Endothelial cell of umbilical vein (primary cell): ENCODE data around the gene KRTAP10-9.

Experiments used
- EZH2 ChIP-seq: IDR thresholded peaks from 2 replicates; pipeline ENCODE4 v1.6.1; 2012; ENCODE audit warnings: borderline replicate concordance, low read depth, mild to moderate bottlenecking, moderate library complexity, low read length, inconsistent platforms; ENCODE audit not compliant: severe bottlenecking
- FOS ChIP-seq: IDR thresholded peaks from 2 replicates; pipeline ENCODE4 v1.6.1; 2011; ENCODE audit warnings: mild to moderate bottlenecking, low read length, moderate library complexity, borderline replicate concordance; ENCODE audit not compliant: insufficient read depth
- GATA2 ChIP-seq: IDR thresholded peaks from 2 replicates; pipeline ENCODE4 v1.7.0; 2011; ENCODE audit warnings: low read depth, mild to moderate bottlenecking, moderate library complexity, mixed read lengths, low read length; ENCODE audit not compliant: insufficient read length, insufficient read depth
- JUN ChIP-seq: IDR thresholded peaks from 2 replicates; pipeline ENCODE4 v1.6.1; 2011; ENCODE audit warnings: borderline replicate concordance, low read depth; ENCODE audit not compliant: insufficient read length, insufficient read depth
- POLR2A ChIP-seq: IDR thresholded peaks from 2 replicates; pipeline ENCODE4 v1.6.1; 2012; ENCODE audit warnings: low read depth, mild to moderate bottlenecking, control low read depth, low read length
- POLR2AphosphoS5 ChIP-seq: IDR thresholded peaks from 2 replicates; pipeline ENCODE4 v1.6.1; 2012; ENCODE audit warnings: low read depth, mild to moderate bottlenecking, control low read depth, low read length, moderate library complexity; ENCODE audit not compliant: insufficient read depth
- TF ChIP-seq, protein P1 (sequence below), 2 donors: IDR thresholded peaks; 1 replicate in 1 of 2; 2 replicates in 1 of 2; pipeline ENCODE4 v1.5.1; 2011; ENCODE audit warnings: low read length in 2 of 2, mild to moderate bottlenecking in 2 of 2, moderate library complexity in 2 of 2, control low read depth in 1 of 2, inconsistent platforms in 1 of 2, low read depth in 1 of 2; ENCODE audit not compliant: insufficient read depth in 1 of 2; ENCODE audit errors: extremely low read depth in 1 of 2
- TF ChIP-seq, protein P2 (sequence below): IDR thresholded peaks from 2 replicates; pipeline ENCODE4 v1.6.1; 2011; ENCODE audit not compliant: insufficient read depth, insufficient read length

DNA sequence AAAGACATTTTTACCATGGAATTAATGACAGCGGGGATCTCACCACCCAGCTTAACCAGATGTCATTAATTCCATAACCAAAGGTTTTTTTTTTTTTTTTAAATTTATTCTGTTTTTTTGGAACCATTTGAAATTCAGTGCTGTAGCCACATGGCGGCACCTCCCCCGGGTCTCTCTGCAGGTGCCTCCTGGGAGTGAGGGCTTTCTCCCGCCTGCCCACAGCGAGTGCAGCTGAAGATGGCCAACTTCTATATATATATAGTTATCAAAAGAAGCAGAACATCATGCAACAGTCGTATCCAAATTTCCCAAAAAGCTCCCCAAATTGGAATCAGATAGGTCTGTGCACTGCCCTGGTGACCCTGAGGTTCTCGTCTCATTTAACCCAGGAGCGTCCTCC lies 11.4 kb upstream of the KRTAP10-9 start:
- TF ChIP-seq, protein P1, sequence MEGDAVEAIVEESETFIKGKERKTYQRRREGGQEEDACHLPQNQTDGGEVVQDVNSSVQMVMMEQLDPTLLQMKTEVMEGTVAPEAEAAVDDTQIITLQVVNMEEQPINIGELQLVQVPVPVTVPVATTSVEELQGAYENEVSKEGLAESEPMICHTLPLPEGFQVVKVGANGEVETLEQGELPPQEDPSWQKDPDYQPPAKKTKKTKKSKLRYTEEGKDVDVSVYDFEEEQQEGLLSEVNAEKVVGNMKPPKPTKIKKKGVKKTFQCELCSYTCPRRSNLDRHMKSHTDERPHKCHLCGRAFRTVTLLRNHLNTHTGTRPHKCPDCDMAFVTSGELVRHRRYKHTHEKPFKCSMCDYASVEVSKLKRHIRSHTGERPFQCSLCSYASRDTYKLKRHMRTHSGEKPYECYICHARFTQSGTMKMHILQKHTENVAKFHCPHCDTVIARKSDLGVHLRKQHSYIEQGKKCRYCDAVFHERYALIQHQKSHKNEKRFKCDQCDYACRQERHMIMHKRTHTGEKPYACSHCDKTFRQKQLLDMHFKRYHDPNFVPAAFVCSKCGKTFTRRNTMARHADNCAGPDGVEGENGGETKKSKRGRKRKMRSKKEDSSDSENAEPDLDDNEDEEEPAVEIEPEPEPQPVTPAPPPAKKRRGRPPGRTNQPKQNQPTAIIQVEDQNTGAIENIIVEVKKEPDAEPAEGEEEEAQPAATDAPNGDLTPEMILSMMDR (IDR thresholded peaks at IDR 0.05; ENCODE audit: extremely low read depth in 1 of 2, insufficient read depth in 1 of 2, low read depth in 1 of 2, low read length in 2 of 2), result no peak
- no peak for TF ChIP-seq POLR2AphosphoS5
- TF ChIP-seq FOS, result no peak
- TF ChIP-seq POLR2A, result no peak
- TF ChIP-seq GATA2, result no peak
- TF ChIP-seq EZH2, result no peak
- TF ChIP-seq, protein P2, sequence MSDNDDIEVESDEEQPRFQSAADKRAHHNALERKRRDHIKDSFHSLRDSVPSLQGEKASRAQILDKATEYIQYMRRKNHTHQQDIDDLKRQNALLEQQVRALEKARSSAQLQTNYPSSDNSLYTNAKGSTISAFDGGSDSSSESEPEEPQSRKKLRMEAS, result no peak
- TF ChIP-seq JUN, result no peak
